GM19025 (cell line): ENCODE data around the gene NINJ2.

ENCODE experiments used
- ATAC-seq: cut with Tn5 transposase; IDR thresholded peaks from one replicate; pipeline ENCODE4 v1.9.1; 2021; ENCODE audit warnings: mild to moderate bottlenecking, low read depth, moderate library complexity; ENCODE audit not compliant: unreplicated experiment

The NINJ2 gene

GRCh38 chr12:537772-538171 lies 125.5 kb downstream of the NINJ2 start:
- ATAC-seq, result no peak

DNA sequence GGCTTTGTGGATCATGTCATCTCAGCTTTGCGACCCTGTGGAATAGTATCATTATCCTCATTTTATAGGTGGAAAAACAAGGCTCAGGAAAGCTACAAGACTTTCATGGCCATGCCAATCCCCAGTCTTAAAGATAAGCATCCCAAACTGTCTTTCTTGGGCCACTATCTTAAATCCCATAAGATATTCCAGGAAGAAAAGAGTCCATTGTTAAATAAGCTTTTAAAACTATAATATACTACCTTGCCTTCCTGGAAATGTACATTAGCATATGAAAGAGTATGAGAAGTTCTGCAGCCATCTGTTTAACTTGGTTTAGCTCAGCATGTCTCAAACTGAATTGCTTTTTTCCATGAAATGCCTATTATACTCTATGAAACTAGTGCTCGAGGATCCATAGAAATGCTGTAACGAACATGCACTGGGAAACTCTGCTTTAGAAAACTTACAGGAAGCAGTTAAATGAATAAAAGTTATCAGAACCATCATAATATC lies 126.4 kb downstream of the NINJ2 start:
- no peak for ATAC-seq

- no peak for ATAC-seq
Observed at GRCh38 chr12:535396-535795, 127.8 kb downstream of the NINJ2 start.

- no peak for ATAC-seq
Observed at GRCh38 chr12:534216-534615, 129.0 kb downstream of the NINJ2 start.

GRCh38 chr12:533718-534117 lies 129.5 kb downstream of the NINJ2 start:
- no peak for ATAC-seq

DNA sequence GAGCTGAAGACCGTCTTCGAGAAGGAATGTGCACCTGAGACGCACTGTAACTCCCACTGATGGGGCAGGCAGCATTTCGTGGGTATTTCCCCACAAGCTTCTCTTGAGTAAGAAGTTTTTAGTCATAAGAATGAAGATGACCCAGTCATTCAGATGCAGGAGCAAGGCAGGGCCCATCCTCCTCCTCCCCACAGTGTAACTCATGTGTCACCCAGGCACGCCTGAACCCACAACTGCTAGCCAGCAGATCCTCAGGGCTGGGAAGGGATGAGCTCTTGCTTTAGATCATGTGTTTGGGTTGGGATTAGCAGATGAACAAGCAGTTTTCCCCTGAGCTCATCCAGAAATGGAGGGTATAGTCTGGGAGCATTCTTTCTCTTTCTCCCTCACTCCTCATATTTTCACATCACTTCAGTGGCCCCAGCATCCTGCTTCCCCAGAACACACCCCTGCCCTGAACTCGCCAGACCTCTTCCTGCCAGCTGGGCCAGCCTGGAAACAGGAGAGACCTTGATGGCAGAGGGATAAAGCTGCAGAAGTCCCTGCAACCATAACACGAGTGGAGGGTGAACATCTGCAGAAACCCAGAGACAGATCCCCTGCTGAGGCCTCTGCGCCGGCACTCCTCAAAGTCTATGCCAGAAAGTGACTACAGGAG lies 130.2 kb downstream of the NINJ2 start:
- no peak for ATAC-seq

DNA sequence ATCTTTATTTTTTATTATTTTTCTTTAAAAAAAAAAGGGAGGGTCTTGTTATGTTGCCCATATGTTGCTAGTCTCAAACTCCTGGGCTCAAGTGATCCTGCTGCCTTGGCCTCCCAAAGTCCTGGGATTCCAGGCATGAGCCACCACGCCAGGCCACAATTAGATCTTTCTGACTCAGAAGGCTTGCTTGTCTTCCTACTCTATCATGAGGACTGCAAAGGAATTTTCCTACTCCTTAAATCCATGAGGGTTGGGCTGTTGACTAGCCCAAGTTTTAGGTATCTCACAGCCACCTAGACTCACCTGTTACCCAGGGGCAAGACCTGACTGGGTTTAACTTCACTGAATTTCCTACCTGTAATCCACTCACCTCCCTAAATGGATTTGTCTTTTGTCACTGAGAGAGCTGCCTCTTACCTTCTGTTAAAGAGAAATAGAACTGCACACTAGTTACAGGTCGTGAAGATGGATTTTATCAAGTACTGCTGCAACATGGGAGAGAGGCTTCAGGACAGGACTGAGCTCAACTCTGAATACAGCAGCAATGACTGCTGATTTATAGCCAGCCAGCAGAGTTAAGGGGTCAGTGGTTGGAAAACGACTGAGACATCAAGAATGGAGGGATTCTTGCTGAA lies 131.2 kb downstream of the NINJ2 start:
- ATAC-seq, result no peak

GRCh38 chr12:530821-531220 lies 132.4 kb downstream of the NINJ2 start:
- no peak for ATAC-seq

DNA sequence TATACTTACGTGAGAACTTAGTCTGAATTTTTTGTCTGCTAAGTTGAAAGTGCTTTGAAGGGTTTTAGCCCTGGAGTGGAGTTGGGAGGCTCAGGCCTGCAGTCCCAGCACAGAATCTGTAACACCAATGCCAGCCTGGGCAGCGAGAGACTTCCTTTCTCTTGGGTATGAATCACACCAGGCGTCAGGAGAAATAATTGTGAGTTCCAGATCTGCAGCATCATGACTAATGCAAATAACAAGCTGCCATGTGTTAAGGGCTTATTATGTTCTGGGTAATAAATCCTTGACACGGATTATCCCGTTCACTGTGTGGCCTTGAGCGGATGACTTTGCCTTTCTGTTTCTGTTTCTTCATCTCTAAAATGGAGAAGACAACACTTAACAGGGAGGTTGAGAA lies 132.9 kb downstream of the NINJ2 start:
- ATAC-seq, result no peak

- ATAC-seq, result no peak
Observed at GRCh38 chr12:527729-528128, 135.5 kb downstream of the NINJ2 start.

GRCh38 chr12:527241-527640 lies 136.0 kb downstream of the NINJ2 start:
- no peak for ATAC-seq

DNA sequence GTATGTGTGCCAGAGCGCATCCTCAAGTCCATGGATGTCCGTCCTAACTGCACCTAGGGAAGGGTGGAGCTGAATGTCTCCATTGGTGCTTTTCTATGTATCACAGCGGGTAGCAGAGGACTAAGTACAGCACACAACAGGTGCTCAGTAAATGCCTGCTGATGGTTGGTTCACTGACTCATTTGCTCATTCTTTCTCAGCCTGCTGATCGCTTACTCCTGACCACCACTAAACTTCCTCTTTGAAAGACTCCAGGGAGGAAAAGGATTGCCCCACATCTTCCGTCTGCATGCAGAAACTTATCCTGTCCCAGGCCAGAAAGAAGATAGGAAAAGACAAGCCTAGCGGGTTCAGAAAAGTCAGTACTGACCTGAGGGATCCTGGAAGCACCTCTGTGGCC lies 137.2 kb downstream of the NINJ2 start:
- no peak for ATAC-seq

DNA sequence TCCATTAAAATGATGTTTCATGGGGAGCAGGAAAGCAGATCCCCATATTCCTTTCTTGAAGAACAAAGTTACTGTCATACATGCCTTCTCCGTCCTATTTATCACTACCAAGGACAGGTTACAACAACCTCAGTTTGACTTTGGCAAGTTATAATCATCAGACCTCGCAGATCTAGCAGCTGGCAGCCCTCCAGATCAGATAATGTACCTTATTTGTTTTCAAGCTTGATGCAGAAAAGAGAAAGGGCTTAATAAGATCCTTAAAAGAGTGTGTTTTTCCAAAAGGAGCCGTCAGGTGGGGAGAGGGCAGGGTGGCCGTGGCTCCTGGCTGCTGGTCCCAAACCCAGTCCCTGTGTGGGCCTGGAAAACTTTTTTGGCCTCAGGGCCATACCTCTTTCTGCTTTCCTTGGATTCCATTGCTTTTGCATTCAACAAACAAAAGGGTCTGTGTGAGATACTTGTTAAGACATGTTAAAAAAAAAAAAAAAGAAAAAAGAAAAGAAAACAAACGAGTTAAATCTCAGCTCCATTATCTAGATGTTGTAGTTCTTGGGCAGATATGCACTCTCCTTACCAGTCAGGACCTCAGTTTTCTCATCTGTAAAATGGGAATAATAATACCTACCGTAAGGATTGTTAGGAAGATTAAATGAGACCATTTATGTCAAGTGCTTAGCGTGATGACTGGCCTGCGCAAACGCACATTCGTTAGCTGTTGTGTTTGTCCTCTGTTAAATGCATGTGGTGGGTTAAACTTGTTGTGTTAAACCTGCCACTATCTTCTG lies 138.9 kb downstream of the NINJ2 start:
- ATAC-seq, result no peak

DNA sequence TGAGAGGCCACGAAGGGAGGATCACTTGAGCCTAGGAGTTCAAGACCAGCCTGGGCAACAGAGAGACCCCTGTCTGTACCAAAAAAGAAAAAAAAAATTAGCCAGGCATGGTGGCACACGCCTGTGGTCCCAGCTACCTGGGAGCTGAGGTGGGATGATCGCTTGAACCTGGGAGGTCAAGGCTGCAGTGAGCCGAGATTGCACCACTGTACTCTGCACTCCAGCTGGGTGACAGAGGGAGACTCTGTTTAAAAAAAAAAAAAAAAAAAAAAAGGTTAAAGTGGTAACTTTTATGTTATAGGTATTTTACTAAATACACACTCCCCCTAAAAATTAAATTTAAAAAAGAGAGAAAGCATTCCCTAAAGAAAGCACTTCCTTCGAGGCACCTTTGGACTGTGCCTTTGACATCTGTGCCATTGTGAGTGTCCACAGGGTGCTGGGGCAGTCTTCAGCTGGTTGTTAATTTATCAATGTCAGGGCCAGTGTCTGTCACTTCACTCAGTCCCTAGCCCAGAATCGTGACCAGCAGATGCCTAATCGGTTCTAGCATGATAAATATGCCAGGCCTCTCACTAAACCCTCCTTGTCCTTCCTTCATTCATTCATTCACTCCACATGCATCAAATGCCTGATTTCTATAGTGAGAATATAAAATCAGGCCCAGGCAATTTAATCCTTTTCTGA lies 140.4 kb downstream of the NINJ2 start:
- no peak for ATAC-seq

DNA sequence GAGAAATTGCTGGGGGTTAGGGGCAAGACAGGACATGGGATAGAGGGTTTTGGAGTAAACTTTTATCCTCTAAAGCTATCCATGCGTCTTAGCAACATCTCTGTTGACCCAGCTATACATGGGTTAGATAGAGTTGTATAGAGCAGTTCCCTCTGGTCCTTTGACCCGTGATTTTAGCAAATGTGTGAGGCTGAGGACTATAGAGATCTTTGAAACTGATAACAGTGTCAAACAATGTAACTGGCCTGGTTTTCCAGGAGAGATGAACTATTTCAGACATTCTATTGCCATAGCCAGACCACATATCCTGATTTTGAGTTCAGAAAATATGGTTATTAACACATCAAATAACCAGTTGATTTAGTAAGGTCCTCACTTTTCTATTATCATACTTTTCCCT lies 143.1 kb downstream of the NINJ2 start:
- ATAC-seq, result no peak

DNA sequence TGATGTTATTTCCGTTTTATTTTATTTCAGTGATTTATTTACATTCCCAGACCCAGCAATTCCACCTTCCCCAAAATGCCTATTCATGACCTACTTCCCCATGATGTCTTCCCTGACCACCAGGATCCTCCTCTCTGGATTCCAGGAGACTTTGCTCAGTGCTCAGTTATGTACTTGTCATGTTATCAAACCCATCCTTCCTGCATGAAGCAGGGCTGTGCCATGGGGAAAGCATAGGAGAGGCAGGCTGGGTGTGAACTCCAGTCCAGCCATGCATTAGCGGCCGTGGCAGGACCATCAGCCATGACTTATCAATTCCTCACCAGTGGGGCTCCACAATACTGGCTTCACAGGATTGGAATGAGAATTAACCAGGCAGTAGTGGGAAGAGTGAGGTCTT lies 145.7 kb downstream of the NINJ2 start:
- no peak for ATAC-seq
